Activated CD4-positive, CD25-positive, alpha-beta regulatory T cell (primary cell): ENCODE data around the gene SCN5A.

ENCODE experiments used
- DNase-seq, 4 experiments: peaks; one replicate each; lab custom pipeline; 2025; lab: John Stamatoyannopoulos, UW

SCN5A gene

DNA sequence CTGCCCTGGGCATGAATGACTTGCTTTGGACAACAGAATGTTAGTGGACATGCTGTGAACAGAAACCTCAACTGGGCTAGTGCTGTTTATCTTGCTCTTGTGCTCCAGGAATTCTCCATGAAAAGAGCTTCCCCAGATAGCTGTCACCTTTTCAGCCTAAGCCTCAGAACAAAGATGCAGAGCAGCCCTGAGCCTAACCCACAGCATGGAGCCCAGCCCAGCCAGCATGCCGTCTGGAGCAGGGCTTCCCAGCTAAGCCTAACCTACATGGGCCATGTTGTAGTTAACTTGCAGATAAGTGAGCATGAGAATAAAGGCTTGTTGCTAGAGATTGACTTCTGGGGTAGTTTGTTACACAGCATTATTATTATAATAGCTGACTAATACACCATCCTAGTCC, 48.9 kb downstream of the SCN5A start:
- no peak for DNase-seq

DNA sequence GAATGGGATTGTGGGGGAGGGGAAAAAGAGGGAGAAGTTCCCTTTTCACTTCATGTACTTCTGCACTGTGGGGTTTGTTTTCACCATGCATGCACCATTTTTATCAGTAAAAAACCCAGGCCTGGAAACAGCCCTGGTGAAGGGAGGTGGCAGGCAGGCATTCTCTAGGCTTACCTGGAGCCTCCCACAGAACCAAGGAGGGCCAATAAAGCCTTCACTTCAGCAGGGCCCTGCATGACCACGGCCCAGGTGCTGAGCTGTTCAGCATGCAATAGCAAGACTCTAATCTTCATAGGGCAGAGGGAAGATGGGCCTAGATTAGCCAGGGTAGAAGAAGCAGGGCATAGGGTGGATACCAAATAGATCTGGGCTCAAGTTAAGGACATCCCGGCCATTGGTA, 49.6 kb downstream of the SCN5A start:
- no peak for DNase-seq

DNA sequence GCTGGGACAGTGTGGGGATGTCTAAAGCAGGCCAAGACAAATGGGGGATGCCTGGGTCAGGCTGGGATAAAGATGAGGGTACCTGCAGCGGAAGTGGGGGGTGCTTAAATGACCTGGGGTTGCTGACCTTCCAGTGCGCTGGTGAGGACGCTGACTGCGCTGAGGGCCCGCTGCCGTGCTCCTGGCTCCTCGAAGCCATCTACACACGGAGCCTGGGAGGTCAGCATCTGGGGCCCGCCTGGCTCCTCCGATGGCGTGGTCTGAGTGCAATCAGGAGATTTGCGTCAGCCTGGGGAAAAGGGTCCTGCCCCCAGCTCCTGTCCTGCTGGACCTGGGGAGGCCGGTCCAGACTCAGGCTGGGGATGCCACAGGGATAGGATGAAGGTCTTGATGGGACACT, 50.7 kb downstream of the SCN5A start:
- no peak for DNase-seq

DNA sequence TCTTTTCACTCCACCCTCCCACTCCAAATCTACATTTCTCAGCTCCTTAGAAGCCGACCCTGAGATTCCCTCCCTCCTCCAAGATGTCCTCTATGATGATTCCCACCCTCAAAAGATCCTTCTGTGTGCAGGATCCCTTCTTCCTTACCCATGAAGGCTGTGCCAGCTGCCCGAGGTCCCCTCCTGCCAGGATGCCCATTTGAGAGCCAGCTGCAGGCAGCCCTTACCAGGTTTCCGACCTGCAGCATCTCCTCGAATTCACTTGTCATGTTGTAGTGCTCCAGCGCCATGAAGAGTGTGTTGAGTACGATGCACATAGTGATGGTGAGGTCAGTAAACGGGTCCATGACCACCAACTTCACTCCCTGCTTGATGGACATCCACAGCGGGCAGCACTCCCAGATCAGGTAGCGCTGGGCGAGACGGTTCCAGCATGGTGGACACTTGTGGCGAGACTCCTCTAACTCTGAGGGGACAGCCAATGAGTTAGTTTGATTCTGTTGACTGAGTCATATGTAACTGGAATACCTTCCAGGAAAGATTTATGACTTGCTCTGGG, 51.9 kb downstream of the SCN5A start:
- DNase-seq = no peak

- no peak for DNase-seq
These were observed 54.1 kb downstream of the SCN5A start for GRCh38 chr3:38595393-38595792.

GRCh38 chr3:38590521-38590920, 59.0 kb downstream of the SCN5A start:
- DNase-seq = no peak

DNA sequence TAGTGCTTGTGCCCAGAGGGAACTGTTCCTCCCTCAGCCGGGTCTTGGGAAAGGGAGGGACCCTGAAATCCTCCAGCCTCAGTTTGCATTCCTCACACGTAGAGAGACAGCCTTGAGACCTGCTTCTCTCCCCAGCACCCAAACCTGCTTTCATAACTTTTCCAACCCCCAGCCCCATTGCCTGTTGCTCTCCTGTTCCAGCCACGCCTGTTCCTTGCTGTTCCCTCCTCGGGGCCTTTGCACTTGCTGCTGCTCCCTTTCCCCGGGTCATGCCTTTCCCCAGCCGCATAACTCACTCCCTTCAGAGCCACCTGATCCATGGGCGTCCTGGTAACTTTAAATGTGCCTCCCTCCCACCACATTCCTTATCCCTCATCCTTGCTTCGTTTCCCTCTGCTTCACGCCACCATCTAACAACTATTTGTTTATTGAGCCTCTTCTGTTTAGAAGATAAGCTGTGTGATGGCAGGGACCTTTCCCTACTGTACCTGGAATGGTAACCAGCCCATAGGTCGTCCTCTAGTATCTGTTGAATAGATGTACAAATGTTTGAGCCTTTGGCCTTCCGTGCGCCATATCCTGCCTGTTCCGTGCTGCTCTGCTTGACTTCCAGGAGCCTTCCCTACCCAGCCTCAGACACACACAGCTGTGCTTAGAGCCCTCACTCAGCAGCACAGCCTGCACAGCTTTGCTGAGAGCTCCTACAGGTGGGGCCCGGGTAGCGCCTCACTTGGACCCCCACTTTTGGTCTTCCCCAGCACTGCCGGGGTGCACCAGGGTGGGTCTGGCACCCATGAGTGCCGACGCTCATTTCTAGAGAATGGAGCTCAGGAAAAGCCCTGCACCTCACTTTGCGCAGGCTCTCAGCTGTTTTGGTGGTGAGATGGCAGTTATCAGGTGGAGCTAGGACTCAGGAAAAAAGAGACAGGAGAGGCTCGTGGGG, 60.2 kb downstream of the SCN5A start:
- DNase-seq = no peak

GRCh38 chr3:38588371-38588971, 61.0 kb downstream of the SCN5A start:
- DNase-seq = no peak

DNA sequence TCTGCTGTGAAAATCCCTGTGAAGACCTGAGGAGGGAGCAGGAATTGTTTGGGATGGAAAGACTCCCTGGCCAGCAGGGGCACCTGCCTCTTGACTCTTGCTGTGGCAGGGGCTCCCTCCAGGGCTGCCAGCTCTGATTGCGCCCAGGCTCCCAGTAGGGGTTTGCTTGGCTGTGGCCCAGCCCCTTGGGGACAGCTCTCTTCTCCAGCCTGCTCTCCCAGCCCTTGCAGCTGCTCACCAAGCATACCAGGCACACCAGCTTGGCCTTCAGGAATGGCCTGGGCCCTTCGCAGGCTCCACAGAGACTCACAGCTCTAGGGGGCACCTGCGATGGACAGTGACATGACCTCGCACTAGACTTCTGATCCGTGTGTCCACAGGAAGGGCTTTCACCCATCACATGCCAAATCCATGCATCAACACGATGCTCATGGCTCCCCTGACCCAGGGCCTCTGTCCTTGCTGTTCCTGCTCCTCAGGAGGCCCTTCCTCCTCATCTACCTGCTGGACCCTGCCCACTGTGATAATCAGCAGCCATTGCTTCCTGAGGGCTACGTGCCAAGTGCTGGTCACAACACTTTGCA, 61.8 kb downstream of the SCN5A start:
- no peak for DNase-seq

DNA sequence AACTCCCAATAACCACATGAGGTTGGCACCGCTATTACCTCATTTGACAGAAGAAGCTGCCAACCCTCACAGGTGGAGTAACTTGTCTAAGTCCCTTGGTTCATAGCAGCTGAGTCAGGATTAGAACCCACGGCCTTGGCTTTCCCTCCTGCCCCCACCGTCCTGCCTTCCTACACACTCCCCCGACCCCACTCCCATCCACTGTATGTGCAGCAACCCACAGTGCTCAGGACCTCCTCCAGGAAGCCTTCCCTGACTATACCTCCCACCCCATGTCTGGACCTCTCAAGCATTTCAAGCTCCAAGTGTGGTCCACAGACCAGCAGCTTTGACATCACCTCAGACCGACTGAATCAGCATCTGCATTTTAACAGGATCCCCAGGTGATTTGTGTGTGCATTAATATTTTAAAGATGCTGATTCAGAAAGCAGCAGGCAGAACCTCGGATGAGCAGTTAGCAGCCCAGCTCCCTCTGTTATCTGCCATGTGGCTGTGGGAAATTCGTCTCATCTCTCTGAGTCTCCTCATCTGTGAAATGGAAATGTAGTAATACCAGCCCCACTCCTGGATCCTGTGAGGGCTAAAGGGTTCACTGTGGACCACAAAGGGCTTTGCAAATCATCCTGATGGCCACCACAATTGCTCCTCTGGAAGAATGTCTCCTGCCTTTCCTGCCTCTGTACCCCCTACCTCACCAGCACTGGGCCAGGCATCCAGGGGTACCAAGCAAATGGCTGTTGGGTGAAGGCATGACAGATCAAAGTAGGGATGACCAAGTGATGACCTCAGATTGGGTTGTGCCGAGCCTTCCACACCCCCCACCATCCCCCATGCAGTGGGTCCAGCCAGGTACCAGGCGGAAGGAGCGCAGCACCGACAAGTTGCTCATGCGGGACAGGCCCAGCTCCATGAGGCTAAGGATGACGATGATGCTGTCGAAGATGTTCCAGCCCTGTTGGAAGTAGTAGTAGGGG, 62.7 kb downstream of the SCN5A start:
- DNase-seq = no peak

DNA sequence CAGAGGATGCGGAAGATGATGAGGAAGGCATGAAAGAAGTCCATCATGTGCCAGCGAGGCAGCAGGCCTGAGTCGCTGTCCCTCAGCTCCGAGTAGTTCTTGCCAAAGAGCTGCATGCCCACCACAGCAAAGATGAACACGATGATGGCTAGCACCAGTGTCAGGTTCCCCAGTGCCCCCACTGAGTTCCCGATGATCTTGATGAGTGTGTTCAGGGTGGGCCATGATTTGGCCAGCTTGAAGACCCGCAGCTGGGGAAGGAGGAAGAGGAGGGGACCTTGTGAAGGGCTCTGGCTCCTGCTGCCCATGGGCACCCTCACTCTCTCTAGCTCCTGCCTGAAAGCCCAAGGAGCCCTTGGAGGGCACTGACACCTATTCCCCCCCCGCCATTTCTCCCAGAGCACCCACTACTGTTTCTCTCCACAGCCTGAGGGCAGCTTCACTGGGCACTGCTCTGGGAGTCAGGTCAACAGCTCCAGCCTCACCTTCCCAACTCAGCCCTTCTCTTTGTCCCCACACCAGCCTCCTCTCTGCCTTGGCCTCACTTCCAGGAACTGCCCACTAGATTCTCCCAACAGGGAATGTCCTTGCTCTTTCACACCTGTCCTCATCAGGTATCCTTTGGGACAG, 63.6 kb downstream of the SCN5A start:
- DNase-seq = no peak

GRCh38 chr3:38583688-38584087, 65.8 kb downstream of the SCN5A start:
- no peak for DNase-seq

GRCh38 chr3:38582941-38583645, 66.4 kb downstream of the SCN5A start:
- no peak for DNase-seq

GRCh38 chr3:38582316-38582715, 67.2 kb downstream of the SCN5A start:
- DNase-seq = no peak

DNA sequence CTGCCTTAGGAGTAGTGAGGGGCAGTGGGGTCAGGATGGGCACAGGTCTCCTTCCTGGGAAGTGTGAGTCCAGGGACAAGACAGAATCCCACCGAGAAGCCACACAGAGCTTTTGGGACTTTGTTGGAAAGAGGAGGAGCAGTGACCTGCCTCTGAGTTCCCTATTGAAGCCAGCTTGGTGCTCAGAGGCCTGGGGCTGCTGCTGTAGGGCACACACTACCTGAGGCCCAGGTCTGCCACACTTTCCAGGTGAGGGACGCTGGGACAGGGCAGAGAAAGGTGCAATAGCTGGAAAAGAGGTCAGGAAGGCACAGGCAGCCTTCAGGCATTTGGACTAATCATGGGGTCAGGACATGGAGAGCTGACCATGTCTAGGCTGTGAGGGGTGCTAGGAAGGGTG, 67.7 kb downstream of the SCN5A start:
- DNase-seq = no peak

GRCh38 chr3:38580450-38581382, 68.8 kb downstream of the SCN5A start:
- no peak for DNase-seq

DNA sequence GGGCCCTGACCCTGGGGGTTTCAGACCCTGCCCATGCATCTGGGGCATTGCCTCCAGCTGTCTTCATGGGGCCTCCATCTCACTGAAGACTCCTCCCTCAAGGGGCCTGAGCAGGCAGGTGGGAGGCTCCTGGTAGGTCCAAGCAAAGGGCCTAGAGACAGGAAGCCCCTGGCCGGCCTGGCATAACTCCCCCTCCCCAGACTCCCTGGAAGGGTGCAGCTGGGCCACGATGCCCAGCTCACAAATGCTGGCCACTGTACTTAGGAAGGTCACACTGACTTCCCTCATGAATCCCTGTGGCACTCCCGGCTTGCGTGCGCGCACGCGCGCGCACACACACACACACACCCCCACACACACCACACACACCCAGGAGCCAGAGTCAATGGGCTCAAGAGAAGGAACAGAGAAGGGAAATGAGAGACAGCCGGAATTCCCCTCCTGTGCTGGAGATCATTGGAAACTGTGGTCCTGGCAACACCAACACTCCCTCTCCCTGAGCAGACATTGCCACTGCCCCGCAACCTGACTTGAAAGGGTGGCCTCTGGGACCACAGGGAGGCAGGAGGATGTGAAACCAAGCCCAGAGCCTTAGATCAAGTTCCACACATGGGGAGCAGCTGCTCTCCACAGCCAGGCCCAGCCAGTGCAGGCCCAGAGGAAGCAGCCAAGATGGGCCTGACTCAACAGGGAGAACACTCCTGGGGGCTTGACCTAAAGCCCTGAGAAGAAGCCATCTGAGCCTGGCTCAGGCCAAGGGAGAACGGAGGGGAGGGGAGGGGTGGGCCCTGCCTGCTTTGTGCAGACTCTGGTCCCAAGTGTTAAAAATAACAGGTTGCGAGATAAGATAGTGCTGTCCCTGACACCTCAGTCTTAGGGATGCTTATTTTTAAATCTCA, 69.7 kb downstream of the SCN5A start:
- no peak for DNase-seq

- no peak for DNase-seq
These were observed 70.3 kb downstream of the SCN5A start for GRCh38 chr3:38579141-38579540.
